ENCODE results near the gene NUDT4B.
"Not testable (repeated sequence)": the region's sequence is repeated elsewhere in the genome, so short reads cannot be mapped to it uniquely, and the experiment has no call there.

GRCh38 chr1:148757446-148757845, 8.9 kb downstream of the NUDT4B start:
- TF ChIP-seq FOXM1 (IDR thresholded peaks at IDR 0.05; ENCODE audit: borderline replicate concordance); LEF1 (IDR thresholded peaks at IDR 0.05; ENCODE audit: borderline replicate concordance); SP1 (IDR thresholded peaks at IDR 0.05); ZNF384 (IDR thresholded peaks at IDR 0.05): not testable (repeated sequence)

All from HEK293T (cell line).